Thoracic aorta (tissue), 2 donors: Measurements from ENCODE around the gene WNT2. TPM values are rescaled to one million over a fixed set of nuclear protein-coding genes. Genes with fewer than 3 reads are reported as not detected.

Source experiments
- ATAC-seq: fragments of 150-250 bp; one replicate; pipeline ENCODE4 v1.8.0; 2017; ENCODE audit warnings: low read depth; ENCODE audit not compliant: insufficient number of reproducible peaks, low FRiP score
- DNase-seq: peaks from one replicate; pipeline ENCODE4 v3.0.0-alpha.2; 2020; ENCODE audit warnings: low spot score
- H3K27ac ChIP-seq, 2 donors: fragments of 200-600 bp; sonication (generic); 1 replicate in 1 of 2; 2 replicates in 1 of 2; pipeline ENCODE4 v1.5.1; 2016; ENCODE audit warnings: mild to moderate bottlenecking in 2 of 2, moderate library complexity in 2 of 2
- H3K27me3 ChIP-seq: fragments of 200-600 bp; sonication (generic); replicated peaks from 2 replicates; pipeline ENCODE4 v1.6.0; 2016; ENCODE audit warnings: mild to moderate bottlenecking; ENCODE audit not compliant: insufficient read depth
- H3K36me3 ChIP-seq: fragments of 200-600 bp; sonication (generic); one replicate; pipeline ENCODE4 v1.5.1; 2016
- H3K4me1 ChIP-seq, 2 donors: fragments of 200-600 bp; sonication (generic); 1 replicate in 1 of 2; 2 replicates in 1 of 2; pipeline versions ENCODE4 v1.5.1 to v1.6.0; 2016; ENCODE audit warnings: low read depth in 2 of 2, mild to moderate bottlenecking in 1 of 2; ENCODE audit not compliant: control insufficient read depth in 1 of 2
- H3K4me3 ChIP-seq: fragments of 200-600 bp; sonication (generic); 2 replicates; pipeline ENCODE4 v1.5.1; 2016; ENCODE audit warnings: mild to moderate bottlenecking
- H3K9me3 ChIP-seq: fragments of 200-600 bp; sonication (generic); 2 replicates; pipeline ENCODE4 v1.5.1; 2016
- total RNA-seq, 2 donors: library from RNA; depleted of rRNA; stranded (reverse); fragments of >200 nt; gene quantifications; one replicate each; pipeline versions ENCODE4 v1.1.0 to v1.2.3, GENCODE V29; 2016
- TF ChIP-seq, protein P1 (sequence below): fragments of 200-600 bp; sonication (generic); IDR thresholded peaks from one replicate; pipeline ENCODE4 v1.5.1; 2019; ENCODE audit warnings: antibody characterized with exemption

WNT2 gene
- total RNA-seq, 2 donors from 2014 or later, result 17.1 TPM; not detected in 1

DNA sequence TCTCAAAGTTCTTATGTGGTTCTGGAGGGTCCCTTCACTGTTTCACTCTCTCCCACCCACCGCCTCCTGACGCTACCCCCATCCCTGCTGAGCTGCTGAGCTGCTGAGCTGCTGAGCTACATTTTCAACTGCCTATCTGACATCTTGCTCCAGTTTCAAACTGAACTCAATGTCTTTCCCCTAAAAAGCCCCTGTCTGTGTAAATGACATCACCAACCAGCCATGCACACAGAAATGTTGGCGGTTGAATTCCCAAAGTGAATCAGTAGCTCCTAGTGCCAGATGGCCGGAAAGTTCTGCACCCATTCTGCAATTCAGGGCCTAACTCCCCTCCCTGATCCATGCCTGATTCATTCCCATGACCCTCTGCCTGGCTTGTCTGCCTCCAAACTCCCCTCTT is 71.2 kb downstream of the WNT2 start:
- no peaks in the 10 kb centered on the region for H3K27me3 ChIP-seq
- H3K4me1 ChIP-seq, result no peaks in the 10 kb centered on the region
- no peak overlapping the region for H3K27ac ChIP-seq
- ATAC-seq (no peak), DNase-seq (no peak)
- TF ChIP-seq, protein P1, sequence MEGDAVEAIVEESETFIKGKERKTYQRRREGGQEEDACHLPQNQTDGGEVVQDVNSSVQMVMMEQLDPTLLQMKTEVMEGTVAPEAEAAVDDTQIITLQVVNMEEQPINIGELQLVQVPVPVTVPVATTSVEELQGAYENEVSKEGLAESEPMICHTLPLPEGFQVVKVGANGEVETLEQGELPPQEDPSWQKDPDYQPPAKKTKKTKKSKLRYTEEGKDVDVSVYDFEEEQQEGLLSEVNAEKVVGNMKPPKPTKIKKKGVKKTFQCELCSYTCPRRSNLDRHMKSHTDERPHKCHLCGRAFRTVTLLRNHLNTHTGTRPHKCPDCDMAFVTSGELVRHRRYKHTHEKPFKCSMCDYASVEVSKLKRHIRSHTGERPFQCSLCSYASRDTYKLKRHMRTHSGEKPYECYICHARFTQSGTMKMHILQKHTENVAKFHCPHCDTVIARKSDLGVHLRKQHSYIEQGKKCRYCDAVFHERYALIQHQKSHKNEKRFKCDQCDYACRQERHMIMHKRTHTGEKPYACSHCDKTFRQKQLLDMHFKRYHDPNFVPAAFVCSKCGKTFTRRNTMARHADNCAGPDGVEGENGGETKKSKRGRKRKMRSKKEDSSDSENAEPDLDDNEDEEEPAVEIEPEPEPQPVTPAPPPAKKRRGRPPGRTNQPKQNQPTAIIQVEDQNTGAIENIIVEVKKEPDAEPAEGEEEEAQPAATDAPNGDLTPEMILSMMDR, result no peak
- H3K4me3 ChIP-seq, result no peak overlapping the region
- H3K36me3 ChIP-seq, result no peaks in the 10 kb centered on the region
- no peaks in the 10 kb centered on the region for H3K9me3 ChIP-seq

GRCh38 chr7:117250801-117251200 is 72.1 kb downstream of the WNT2 start:
- Histone ChIP-seq H3K27me3 (no peaks in the 10 kb centered on the region), H3K4me3 (no peak overlapping the region), H3K9me3 (no peaks in the 10 kb centered on the region), H3K27ac (no peak overlapping the region), H3K36me3 (no peaks in the 10 kb centered on the region), H3K4me1 (no peaks in the 10 kb centered on the region)
- TF ChIP-seq, protein P1, result no peak
- DNase-seq, result no peak
- no peak for ATAC-seq

GRCh38 chr7:117250245-117250644 is 72.6 kb downstream of the WNT2 start:
- TF ChIP-seq, protein P1, result no peak
- Histone ChIP-seq H3K27ac (no peak overlapping the region), H3K4me3 (no peak overlapping the region), H3K27me3 (no peaks in the 10 kb centered on the region), H3K9me3 (no peaks in the 10 kb centered on the region), H3K4me1 (no peaks in the 10 kb centered on the region), H3K36me3 (no peaks in the 10 kb centered on the region)
- DNase-seq (no peak), ATAC-seq (no peak)

GRCh38 chr7:117249696-117250095 is 73.2 kb downstream of the WNT2 start:
- no peaks in the 10 kb centered on the region for H3K27me3 ChIP-seq
- H3K27ac ChIP-seq, result no peak overlapping the region
- no peak for DNase-seq
- H3K4me1 ChIP-seq, result no peaks in the 10 kb centered on the region
- no peak overlapping the region for H3K4me3 ChIP-seq
- H3K36me3 ChIP-seq, result no peaks in the 10 kb centered on the region
- no peak for ATAC-seq
- TF ChIP-seq, protein P1, result no peak
- H3K9me3 ChIP-seq, result no peaks in the 10 kb centered on the region

DNA sequence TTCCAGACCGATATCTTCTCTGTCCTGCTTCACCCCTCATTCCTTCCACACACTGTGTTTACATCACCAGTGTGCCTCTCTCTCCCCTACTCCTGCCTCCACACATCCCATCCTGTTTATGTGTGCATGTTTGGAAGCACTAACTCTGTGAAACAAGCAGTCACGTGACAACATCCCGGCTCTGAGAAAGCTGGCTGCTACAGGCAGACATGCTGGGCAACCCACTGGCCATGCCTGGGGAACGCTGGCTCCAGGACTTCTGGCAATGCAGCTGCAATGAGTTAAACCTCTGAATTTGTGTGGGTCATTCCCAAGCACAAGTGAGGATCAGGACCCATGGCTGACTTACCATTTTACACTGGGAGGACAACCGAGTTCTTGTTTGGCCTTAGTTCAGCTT is 74.0 kb downstream of the WNT2 start:
- no peaks in the 10 kb centered on the region for H3K36me3 ChIP-seq
- no peaks in the 10 kb centered on the region for H3K27me3 ChIP-seq
- no peaks in the 10 kb centered on the region for H3K4me1 ChIP-seq
- TF ChIP-seq, protein P1, result no peak
- ATAC-seq (no peak), DNase-seq (no peak)
- H3K9me3 ChIP-seq, result peaks cover 3% of the 10 kb centered on the region
- no peak overlapping the region for H3K27ac ChIP-seq
- no peak overlapping the region for H3K4me3 ChIP-seq
